ENCODE measurements around the gene SMG5.
"Not testable (repeated sequence)": the region's sequence is repeated elsewhere in the genome, so short reads cannot be mapped to it uniquely, and the experiment has no call there.

The SMG5 gene, protein sequence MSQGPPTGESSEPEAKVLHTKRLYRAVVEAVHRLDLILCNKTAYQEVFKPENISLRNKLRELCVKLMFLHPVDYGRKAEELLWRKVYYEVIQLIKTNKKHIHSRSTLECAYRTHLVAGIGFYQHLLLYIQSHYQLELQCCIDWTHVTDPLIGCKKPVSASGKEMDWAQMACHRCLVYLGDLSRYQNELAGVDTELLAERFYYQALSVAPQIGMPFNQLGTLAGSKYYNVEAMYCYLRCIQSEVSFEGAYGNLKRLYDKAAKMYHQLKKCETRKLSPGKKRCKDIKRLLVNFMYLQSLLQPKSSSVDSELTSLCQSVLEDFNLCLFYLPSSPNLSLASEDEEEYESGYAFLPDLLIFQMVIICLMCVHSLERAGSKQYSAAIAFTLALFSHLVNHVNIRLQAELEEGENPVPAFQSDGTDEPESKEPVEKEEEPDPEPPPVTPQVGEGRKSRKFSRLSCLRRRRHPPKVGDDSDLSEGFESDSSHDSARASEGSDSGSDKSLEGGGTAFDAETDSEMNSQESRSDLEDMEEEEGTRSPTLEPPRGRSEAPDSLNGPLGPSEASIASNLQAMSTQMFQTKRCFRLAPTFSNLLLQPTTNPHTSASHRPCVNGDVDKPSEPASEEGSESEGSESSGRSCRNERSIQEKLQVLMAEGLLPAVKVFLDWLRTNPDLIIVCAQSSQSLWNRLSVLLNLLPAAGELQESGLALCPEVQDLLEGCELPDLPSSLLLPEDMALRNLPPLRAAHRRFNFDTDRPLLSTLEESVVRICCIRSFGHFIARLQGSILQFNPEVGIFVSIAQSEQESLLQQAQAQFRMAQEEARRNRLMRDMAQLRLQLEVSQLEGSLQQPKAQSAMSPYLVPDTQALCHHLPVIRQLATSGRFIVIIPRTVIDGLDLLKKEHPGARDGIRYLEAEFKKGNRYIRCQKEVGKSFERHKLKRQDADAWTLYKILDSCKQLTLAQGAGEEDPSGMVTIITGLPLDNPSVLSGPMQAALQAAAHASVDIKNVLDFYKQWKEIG

GRCh38 chr1:156282479-156283222, at the start of gene SMG5:
Gene SMG5, minus strand, starts transcription at chr1:156282825. Its CDS starts 145 bp downstream, at chr1:156282680.
- DNase-seq (ENCODE audit: low read depth), result peak; percentile 78

GRCh38 chr1:156323179-156323578, 40.6 kb upstream of the SMG5 start:
- DNase-seq (ENCODE audit: low read depth), result not testable (repeated sequence)

- no peak for DNase-seq (ENCODE audit: low read depth)
Measured at GRCh38 chr1:156320560-156320959, 37.9 kb upstream of the SMG5 start.

DNA sequence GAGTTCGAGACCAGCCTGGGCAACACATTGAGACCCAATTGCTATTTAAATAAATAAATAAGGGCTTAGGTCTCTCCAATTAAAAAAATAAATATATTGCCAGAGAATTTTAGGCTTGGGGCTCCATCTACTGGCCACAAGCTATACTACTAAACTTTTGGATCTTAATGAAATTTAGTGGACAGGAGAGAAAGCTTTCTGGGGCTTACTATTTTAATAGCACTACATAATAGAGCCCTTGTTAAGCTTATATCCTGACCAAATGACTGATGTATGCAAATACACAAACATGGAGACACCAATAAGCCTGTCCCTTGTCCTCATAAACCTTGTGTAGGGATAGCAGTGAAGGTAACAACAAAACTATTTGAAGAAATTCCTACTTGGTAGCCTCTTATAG, 37.0 kb upstream of the SMG5 start:
- no peak for DNase-seq (ENCODE audit: low read depth)

GRCh38 chr1:156316909-156317308, 34.3 kb upstream of the SMG5 start:
- DNase-seq (ENCODE audit: low read depth), result no peak

GRCh38 chr1:156310962-156311361, 28.3 kb upstream of the SMG5 start:
- DNase-seq (ENCODE audit: low read depth), result no peak

DNA sequence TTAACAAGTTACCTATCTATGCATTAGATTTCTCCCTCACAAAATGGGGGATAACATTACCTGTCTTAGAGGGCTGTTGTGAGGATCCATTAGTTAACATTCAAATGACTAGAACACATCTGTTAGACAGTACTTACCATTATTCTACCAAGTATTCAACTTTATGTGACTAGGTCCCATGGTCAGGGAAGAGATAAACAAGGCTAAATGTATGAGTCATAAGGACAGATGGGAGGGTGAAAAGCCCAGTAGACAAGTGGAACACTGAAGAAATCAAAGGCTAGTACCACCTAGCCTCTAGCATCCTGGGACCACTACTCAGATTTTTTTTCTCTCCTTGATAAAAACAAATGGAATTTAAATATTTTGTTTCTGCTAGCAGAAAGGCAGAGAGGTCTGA, 25.5 kb upstream of the SMG5 start:
- no peak for DNase-seq (ENCODE audit: low read depth)

DNA sequence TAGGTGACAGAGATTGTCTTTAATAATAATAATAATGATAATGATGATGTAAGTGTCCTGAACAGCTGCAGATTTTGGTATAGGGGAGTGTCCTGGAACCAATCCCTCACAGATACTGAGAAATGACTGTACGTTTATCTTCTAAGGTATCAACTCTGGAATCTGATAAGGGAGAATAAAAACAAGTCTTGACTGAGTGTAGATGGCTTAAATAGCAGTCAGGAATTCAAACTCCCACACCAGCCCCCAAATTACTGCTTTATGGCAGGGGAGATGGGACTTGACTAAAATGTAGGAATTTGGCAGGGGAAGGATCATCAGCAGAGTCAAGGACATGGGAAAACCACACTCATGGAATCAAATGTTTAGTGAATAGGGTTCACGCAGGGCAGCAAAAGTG, 22.6 kb upstream of the SMG5 start:
- DNase-seq (ENCODE audit: low read depth), result no peak

DNA sequence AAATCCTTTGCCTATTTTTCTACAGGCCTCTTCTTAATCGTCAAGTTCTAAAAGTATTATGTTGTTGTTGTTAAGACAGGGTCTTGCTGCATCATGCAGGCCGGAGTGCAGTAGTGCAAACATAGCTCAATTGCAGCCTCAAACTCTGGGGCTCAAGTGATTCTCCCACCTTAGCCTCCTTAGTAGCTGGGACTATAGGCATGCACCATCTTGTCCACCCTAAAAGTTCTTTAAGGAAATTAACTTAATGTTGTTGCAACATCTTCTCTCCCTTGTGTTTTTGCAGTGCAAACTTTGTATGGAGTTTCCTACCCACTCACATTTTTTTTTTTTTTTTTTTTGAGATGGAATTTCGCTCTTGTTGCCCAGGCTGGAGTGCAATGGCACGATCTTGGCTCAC, 20.6 kb upstream of the SMG5 start:
- DNase-seq (ENCODE audit: low read depth), result no peak

DNA sequence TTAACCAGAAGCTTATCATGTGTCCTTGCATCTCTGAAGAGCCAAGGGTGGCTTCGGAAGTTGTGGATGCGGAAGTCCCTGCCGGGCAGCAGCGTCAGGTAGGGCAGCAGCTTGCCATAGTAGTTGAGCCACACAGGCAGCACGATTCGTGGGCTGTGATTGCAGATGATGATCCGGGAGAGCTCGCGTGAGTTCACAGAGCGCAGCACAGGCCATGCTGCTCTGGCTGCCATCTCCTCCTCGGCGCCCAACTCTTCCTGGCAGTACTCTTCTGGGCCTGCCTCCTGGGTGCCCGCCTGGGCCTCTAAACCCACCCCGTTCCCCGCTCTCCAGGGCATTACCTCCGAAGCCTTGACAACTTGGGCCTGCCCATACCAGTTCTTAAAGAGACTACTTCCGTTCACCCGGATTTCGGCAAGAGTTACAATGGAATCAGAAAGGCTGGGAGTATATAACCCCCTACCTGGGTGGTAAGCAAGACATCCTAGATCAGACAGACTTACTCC, 16.3 kb upstream of the SMG5 start, which contains the start of gene VHLL:
TSS of gene VHLL (minus strand) at position 456 of the 506 bp plus-strand sequence. CDS start at position 338, 118 bp downstream.
- no peak for DNase-seq (ENCODE audit: low read depth)

GRCh38 chr1:156295391-156295947, 12.8 kb upstream of the SMG5 start, which contains the start of gene GLMP:
Gene GLMP, minus strand, starts transcription at chr1:156295679. Its CDS starts 34 bp downstream, at chr1:156295645.
- peak; percentile 29 for DNase-seq (ENCODE audit: low read depth)

- DNase-seq (ENCODE audit: low read depth), result no peak
Measured at GRCh38 chr1:156293895-156294294, 11.3 kb upstream of the SMG5 start.

DNA sequence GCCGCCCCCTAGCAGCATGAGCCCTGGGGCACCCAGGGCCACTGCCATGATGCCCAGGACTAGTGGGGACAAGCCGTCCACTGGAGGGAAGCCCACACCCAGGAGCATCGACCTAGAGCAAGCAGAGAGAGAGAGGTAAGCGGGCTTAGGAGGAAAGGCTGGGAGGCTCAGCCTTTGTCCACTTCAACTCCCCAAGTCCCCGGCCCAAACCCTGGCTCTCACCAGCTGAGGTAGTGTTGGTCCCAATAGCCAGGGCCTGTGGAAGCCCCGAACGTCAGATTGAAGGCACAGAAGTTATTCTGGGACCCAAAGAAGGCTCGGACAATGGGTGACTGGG, 10.4 kb upstream of the SMG5 start:
- DNase-seq (ENCODE audit: low read depth), result no peak

GRCh38 chr1:156291226-156292061, 8.8 kb upstream of the SMG5 start:
- no peak for DNase-seq (ENCODE audit: low read depth)

DNA sequence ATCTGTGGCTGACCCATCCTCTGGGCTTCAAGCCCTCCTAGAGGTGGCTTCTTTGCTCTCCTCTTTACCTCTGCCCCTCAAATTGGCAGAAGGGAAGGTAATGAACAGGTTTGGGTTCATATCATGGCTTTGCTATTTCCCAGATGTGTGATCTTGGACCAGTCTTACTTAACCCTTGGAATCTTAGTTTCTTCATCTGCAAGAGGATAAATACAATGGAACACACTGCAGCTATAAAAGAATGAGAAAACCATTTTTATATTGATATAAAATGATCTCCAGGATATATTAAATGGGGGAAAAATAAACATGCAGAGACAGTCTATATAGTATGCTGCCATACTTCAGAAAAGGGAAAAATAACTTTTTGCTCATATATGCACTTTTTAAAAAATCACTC, 7.2 kb upstream of the SMG5 start:
- no peak for DNase-seq (ENCODE audit: low read depth)

DNA sequence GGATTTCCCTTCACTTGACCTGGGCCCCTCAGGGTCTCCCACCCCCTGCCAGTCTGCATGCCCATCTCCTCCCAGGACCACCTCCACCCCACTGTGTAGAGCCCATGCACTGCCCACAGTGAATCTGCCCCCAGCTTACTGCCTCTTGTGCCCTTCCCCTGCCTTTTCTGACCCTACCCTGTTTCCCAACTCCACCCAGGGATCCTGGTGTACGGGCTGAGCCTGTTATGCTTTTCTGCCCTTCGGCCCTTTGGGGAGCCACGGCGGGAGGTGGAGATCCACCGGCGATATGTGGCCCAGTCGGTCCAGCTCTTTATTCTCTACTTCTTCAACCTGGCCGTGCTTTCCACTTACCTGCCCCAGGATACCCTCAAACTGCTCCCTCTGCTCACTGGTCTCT, 3.4 kb upstream of the SMG5 start:
- DNase-seq (ENCODE audit: low read depth), result no peak

- no peak for DNase-seq (ENCODE audit: low read depth)
Measured at GRCh38 chr1:156285437-156285836, 2.8 kb upstream of the SMG5 start.

DNA sequence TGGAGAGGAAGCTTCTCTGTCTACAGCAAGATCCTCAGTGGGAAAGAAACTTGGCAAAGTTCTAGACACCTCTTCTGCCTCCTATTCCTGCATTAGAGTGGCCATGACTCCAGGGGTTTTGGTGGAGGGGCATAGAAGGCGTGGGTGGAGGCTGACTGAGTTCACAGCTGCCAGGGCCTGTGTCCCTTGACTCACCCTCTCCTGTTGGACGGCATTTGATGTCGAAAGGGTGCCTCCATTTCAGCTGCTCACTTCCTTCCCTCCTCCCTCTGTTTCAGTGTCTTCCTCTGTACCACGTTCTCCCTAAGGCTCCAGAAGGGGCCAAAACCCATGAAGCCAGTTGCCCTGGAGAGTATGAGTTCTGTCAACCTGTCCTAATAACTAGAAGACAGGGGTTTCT, 2.1 kb upstream of the SMG5 start:
- DNase-seq (ENCODE audit: low read depth), result no peak

DNA sequence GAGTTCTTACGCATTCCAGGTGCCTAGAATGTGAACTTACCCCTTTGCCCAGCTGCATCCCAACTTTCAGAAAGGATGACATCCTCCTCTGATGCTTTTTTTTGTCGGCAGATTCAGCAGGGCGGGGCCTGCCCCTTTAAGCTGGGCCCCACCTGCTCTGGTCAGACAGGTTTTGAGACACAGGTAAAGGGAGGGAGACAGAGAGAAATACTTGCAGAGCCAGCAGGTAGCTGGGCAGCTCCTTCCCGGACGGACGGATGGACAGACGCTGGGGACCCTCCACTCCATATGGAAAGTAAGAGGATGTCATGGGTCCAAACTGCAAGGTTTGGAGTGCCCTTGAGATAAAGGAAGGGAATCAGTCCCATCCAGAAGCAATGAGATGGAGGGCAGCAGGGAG, 1.5 kb upstream of the SMG5 start, which contains the start of gene TMEM79:
TSS of gene TMEM79 (plus strand) at position 214 of the 400 bp plus-strand sequence. CDS start 902 bp downstream, outside the sequence.
- no peak for DNase-seq (ENCODE audit: low read depth)

DNA sequence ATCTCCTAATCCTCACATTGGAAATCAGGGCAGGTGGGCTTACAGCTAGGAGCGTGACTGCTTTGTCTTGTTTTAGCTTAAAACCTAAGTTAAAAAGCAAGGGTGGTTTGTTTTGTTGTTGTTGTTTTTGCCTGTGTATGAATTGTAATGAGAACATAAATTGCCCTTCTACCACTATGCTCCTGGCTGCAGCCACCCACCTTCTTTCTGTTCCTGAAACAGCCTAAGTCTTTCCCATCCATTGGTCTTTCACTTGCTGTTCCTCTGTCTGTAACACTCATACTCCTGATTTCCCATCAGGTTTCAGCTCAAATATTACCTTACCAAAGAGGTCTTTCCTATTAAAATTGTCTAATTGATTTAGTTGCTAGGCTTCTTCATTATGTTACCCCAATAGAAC, 896 bp upstream of the SMG5 start:
- no peak for DNase-seq (ENCODE audit: low read depth)

Data from stimulated activated CD8-positive, alpha-beta memory T cell treated with anti-CD3 and anti-CD28 coated beads, Interleukin-15, amount 100 ng/mL, for 24 hours (primary cell).